ENCODE measurements around the gene FREM1. TPM values are rescaled to one million over a fixed set of nuclear protein-coding genes. Genes with fewer than 3 reads are reported as not detected.

Gene FREM1
- total RNA-seq, 2 donors from 2014 or later, result 2.0 to 2.6 TPM

DNA sequence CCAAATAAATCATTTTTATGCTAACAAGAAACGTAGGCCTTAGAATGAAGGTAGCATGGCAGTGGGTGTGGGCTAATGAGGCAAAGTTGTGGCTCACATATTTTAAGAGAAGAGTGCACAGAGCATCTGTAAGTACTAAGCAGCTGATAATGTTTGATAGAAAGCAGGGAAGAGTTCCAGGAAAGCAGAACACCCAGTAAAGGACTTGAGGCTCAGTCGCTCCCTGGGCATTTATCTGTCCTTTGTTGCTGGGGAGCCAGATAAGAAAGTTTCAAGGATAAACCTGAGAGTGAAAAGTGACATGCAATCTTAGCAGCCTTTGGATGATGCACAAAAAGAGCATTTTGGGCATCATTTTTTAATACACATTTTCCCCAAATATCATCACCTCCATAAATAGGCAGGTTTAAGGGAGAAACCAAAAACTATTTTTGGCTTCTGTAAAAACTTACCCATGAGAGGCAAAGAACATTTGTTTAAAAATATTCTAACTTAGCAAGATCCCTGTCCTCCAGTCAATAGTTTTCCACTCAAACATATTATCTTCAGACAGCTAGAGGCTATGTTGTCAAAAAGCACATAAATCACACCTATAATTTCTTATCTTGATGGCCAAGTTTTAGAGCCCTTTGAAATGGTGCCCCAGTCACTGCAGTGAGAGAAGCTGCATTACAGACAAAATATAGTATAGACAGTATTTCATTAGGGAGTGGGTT lies 3.4 kb downstream of the FREM1 start:
- no peak for DNase-seq (ENCODE audit: low spot score)
- intact Hi-C loops (cut with DNase I), result no loop called here
- no peak overlapping the region for H3K4me3 ChIP-seq
- H3K27ac ChIP-seq, result no peak overlapping the region
- H3K27me3 ChIP-seq (replicated peaks; ENCODE audit: insufficient read depth), result no peaks in the 10 kb centered on the region
- H3K36me3 ChIP-seq, result no peaks in the 10 kb centered on the region
- no peaks in the 10 kb centered on the region for H3K9me3 ChIP-seq
- 30% methylated on average over 2 of the region's 2 CpGs for WGBS
- TF ChIP-seq POLR2AphosphoS5 (IDR thresholded peaks at IDR 0.05), result no peak
- TF ChIP-seq, protein P1, sequence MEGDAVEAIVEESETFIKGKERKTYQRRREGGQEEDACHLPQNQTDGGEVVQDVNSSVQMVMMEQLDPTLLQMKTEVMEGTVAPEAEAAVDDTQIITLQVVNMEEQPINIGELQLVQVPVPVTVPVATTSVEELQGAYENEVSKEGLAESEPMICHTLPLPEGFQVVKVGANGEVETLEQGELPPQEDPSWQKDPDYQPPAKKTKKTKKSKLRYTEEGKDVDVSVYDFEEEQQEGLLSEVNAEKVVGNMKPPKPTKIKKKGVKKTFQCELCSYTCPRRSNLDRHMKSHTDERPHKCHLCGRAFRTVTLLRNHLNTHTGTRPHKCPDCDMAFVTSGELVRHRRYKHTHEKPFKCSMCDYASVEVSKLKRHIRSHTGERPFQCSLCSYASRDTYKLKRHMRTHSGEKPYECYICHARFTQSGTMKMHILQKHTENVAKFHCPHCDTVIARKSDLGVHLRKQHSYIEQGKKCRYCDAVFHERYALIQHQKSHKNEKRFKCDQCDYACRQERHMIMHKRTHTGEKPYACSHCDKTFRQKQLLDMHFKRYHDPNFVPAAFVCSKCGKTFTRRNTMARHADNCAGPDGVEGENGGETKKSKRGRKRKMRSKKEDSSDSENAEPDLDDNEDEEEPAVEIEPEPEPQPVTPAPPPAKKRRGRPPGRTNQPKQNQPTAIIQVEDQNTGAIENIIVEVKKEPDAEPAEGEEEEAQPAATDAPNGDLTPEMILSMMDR (IDR thresholded peaks at IDR 0.05), result no peak
- TF ChIP-seq POLR2A (IDR thresholded peaks at IDR 0.05), result no peak
- H3K4me1 ChIP-seq (replicated peaks), result no peaks in the 10 kb centered on the region

DNA sequence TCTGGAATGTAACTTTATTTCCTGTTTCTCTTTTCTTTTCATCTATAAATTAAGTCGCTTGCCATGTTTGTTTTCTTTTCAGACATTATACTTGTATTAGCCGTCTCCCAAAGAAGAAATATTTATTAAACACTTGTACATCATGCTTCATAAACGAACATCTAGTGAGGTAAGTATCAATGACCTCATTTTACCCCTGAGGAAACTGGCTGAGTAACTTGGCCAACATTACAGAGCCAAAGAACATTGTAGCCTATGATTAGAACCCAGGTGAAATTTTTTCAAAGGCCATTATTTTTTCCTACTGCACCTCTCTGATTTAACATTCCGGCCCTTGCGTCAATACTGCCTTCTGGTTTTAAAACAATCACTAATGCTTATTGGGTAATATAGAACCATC lies 4.2 kb downstream of the FREM1 start:
- Histone ChIP-seq H3K27me3 (replicated peaks; ENCODE audit: insufficient read depth) (no peaks in the 10 kb centered on the region), H3K4me3 (no peak overlapping the region), H3K27ac (no peak overlapping the region), H3K4me1 (replicated peaks) (no peaks in the 10 kb centered on the region), H3K36me3 (no peaks in the 10 kb centered on the region), H3K9me3 (no peaks in the 10 kb centered on the region)
- TF ChIP-seq, protein P1 (IDR thresholded peaks at IDR 0.05), result no peak
- no peak for DNase-seq (ENCODE audit: low spot score)
- intact Hi-C loops (cut with DNase I), result no loop called here
- WGBS, result 63% methylated on average over 5 of the region's 5 CpGs

DNA sequence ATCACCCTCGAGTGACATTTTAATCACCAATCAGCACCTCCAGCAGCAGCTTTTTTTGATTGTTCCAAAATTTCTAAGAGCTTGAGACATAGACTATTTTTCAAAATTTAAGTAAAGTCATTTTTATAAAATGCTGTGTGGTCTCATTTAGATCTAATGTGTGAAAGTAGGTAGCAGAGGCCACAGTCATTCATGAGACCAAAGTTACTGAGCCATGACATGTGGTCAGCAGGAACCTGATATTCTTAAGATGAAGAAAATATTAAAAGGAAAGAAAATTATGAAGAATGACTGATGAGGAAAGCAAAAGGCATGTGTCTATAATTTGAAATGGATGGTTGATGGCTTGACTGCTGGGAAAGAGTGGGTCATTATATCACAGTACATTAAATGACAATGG lies 7.2 kb downstream of the FREM1 start:
- no peak for DNase-seq (ENCODE audit: low spot score)
- no peaks in the 10 kb centered on the region for H3K36me3 ChIP-seq
- intact Hi-C loops (cut with DNase I), result no loop called here

DNA sequence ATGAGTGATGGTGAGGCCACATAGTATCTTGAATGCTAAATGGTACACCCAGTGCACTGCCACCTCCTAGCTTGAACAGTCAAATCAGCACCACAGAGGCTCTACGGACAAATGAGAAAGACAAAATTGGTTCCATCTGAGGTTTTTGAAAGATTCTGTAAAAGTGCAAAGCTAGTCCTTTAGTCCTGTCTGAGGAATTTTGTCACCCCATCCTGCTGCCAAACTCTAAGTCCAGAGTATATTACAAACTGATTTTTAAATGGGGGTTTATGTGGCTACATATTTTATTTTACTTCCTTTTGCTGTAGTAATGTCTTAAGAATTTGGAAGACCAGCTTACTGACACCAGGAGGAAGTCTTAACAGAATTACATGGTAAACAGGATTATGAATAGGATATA lies 7.7 kb downstream of the FREM1 start:
- Histone ChIP-seq H3K9me3 (no peaks in the 10 kb centered on the region), H3K4me1 (replicated peaks) (no peaks in the 10 kb centered on the region), H3K27me3 (replicated peaks; ENCODE audit: insufficient read depth) (no peaks in the 10 kb centered on the region), H3K4me3 (no peak overlapping the region), H3K36me3 (no peaks in the 10 kb centered on the region), H3K27ac (no peak overlapping the region)
- 96% methylated on average over 1 of the region's 1 CpG for WGBS
- no peak for TF ChIP-seq POLR2AphosphoS5 (IDR thresholded peaks at IDR 0.05)
- no peak for DNase-seq (ENCODE audit: low spot score)
- intact Hi-C loops (cut with DNase I), result no loop called here

More for the DNA sequence above, 7.2 kb downstream of the FREM1 start:
- WGBS, result 78% methylated on average over 1 of the region's 1 CpG
- Histone ChIP-seq H3K4me1 (replicated peaks) (no peaks in the 10 kb centered on the region), H3K27me3 (replicated peaks; ENCODE audit: insufficient read depth) (no peaks in the 10 kb centered on the region), H3K27ac (no peak overlapping the region), H3K4me3 (no peak overlapping the region), H3K9me3 (no peaks in the 10 kb centered on the region)
- TF ChIP-seq POLR2AphosphoS5 (IDR thresholded peaks at IDR 0.05) (no peak), POLR2A (IDR thresholded peaks at IDR 0.05) (no peak)
- TF ChIP-seq, protein P1 (IDR thresholded peaks at IDR 0.05), result no peak

DNA sequence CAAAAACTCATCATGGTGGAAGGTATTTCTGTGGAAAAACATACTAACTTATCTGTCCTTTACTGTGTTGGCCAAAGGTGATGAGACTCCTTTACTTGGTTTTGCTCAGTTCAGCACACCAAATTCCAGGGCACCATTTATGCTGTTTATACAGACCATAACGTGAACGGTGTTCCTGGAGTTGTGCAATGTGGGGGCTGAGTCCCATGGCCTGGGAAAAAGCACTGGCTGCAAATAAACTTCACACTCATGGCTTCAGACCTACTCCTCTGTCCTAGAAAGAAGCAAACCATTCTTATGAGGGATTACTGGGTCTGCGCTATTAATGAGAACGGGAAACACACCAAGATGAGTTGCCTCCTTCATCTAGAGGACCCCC lies 10.4 kb downstream of the FREM1 start:
- intact Hi-C loops (cut with DNase I), result no loop called here
- no peaks in the 10 kb centered on the region for H3K27me3 ChIP-seq (replicated peaks; ENCODE audit: insufficient read depth)
- WGBS, result 76% methylated on average over 4 of the region's 4 CpGs
- no peaks in the 10 kb centered on the region for H3K9me3 ChIP-seq
- no peak for DNase-seq (ENCODE audit: low spot score)
- TF ChIP-seq POLR2AphosphoS5 (IDR thresholded peaks at IDR 0.05) (no peak), POLR2A (IDR thresholded peaks at IDR 0.05) (no peak)
- TF ChIP-seq, protein P1 (IDR thresholded peaks at IDR 0.05), result no peak
- H3K4me3 ChIP-seq, result no peak overlapping the region
- H3K4me1 ChIP-seq (replicated peaks), result no peaks in the 10 kb centered on the region
- no peak overlapping the region for H3K27ac ChIP-seq
- H3K36me3 ChIP-seq, result no peaks in the 10 kb centered on the region
